HCT116 (cell line): ENCODE data around the gene NDST3. TPM values are rescaled to one million over a fixed set of nuclear protein-coding genes. Genes with fewer than 3 reads are reported as not detected.
"Not testable (repeated sequence)": the region's sequence is repeated elsewhere in the genome, so short reads cannot be mapped to it uniquely, and the experiment has no call there.

Experiments used
- ATAC-seq: fragments of 200-7000 bp; cut with Tn5 transposase; 2 replicates; pipeline ENCODE4 v1.9.1; 2020; ENCODE audit warnings: mild to moderate bottlenecking, moderate library complexity
- BruUV-seq: library from RNA; stranded (reverse); fragments of 400-500 nt; replicated peaks from 2 replicates; lab custom pipeline; 2021; lab: Mats Ljungman, UMichigan
- CTCF ChIA-PET: fragments of 300-600 bp; sonication (Branson Sonifier 250); formaldehyde crosslinking; loops from one replicate; lab custom pipeline; 2021; ENCODE audit warnings: antibody characterized with exemption; lab: Charles Lee
- POLR2A ChIA-PET: fragments of 300-600, 350-600 bp; sonication (Branson Sonifier 250); formaldehyde crosslinking; loops from one replicate; lab custom pipeline; 2021; ENCODE audit warnings: antibody characterized with exemption; lab: Charles Lee
- RAD21 ChIA-PET, 2 experiments: fragments of 300-600 bp; sonication (Branson Sonifier 250); formaldehyde crosslinking; loops; one replicate each; lab custom pipeline; 2023; ENCODE audit warnings: low total read pairs in 2 of 2; ENCODE audit not compliant: uncharacterized antibody in 2 of 2, unreplicated experiment in 2 of 2, low non-redundant PET in 1 of 2; lab: Charles Lee
- DNase-seq: peaks from one replicate; pipeline ENCODE4 v3.0.0-alpha.2; 2010; ENCODE audit warnings: low read depth, low spot score
- H2AFZ ChIP-seq: fragments of 200-600 bp; shearing (Covaris generic), sonication (generic); 2 replicates; pipeline ENCODE4 v1.6.1; 2017; ENCODE audit warnings: low read depth, mixed run types, mixed read lengths, antibody characterized with exemption, low read length; ENCODE audit not compliant: poor library complexity, severe bottlenecking
- H3K27ac ChIP-seq: 2 replicates; pipeline ENCODE4 v1.5.1; 2012; ENCODE audit warnings: low read depth, low read length
- H3K27me3 ChIP-seq: fragments of 200-600 bp; sonication (generic); 2 replicates; pipeline ENCODE4 v1.6.1; 2016; ENCODE audit warnings: mixed run types, low read length, mixed read lengths; ENCODE audit not compliant: insufficient read depth
- H3K36me3 ChIP-seq, 2 experiments: fragments of 200-500 bp in 1 of 2; fragments of 200-600 bp in 1 of 2; sonication (Bioruptor generic) in 1 of 2; sonication (generic) in 1 of 2; 2 replicates each; pipeline versions ENCODE4 v1.5.1 to v1.6.1; 2014 to 2016; ENCODE audit warnings: low read length in 2 of 2, inconsistent platforms in 1 of 2, mixed read lengths in 1 of 2, mixed run types in 1 of 2; ENCODE audit not compliant: insufficient read depth in 2 of 2, control insufficient read depth in 1 of 2
- H3K4me1 ChIP-seq, 2 experiments: fragments of 200-600 bp in 1 of 2; sonication (generic) in 1 of 2; 2 replicates each; pipeline versions ENCODE4 v1.5.1 to v1.6.1; 2012 to 2017; ENCODE audit warnings: low read length in 2 of 2, inconsistent platforms in 1 of 2, mild to moderate bottlenecking in 1 of 2, mixed read lengths in 1 of 2, mixed run types in 1 of 2, moderate library complexity in 1 of 2; ENCODE audit not compliant: insufficient read depth in 2 of 2, control insufficient read depth in 1 of 2
- H3K4me2 ChIP-seq: fragments of 200-600 bp; sonication (generic); 2 replicates; pipeline ENCODE4 v1.6.1; 2017; ENCODE audit warnings: mixed run types, low read length, mixed read lengths
- H3K4me3 ChIP-seq, 2 experiments: fragments of 200-600 bp in 1 of 2; sonication (generic) in 1 of 2; replicated peaks in 1 of 2; 2 replicates each; pipeline ENCODE4 v1.5.1; 2011 to 2016; ENCODE audit warnings: low read length in 2 of 2, control low read depth in 1 of 2, low read depth in 1 of 2, mild to moderate bottlenecking in 1 of 2, mixed read lengths in 1 of 2, mixed run types in 1 of 2
- H3K79me2 ChIP-seq: fragments of 200-600 bp; sonication (generic); 2 replicates; pipeline ENCODE4 v1.6.1; 2017; ENCODE audit warnings: mild to moderate bottlenecking, mixed run types, low read length, moderate library complexity, mixed read lengths; ENCODE audit not compliant: insufficient read depth
- H3K9ac ChIP-seq: fragments of 200-600 bp; sonication (generic); 2 replicates; pipeline ENCODE4 v1.6.1; 2016; ENCODE audit warnings: low read length, mixed read lengths
- H3K9me2 ChIP-seq: fragments of 200-600 bp; sonication (generic), shearing (Covaris generic); 2 replicates; pipeline ENCODE4 v1.6.1; 2017; ENCODE audit warnings: mixed run types, mild to moderate bottlenecking, moderate library complexity; ENCODE audit not compliant: insufficient read depth
- H3K9me3 ChIP-seq, 2 experiments: fragments of 200-500 bp in 1 of 2; fragments of 200-600 bp in 1 of 2; sonication (Bioruptor generic) in 1 of 2; sonication (generic) in 1 of 2; 2 replicates each; pipeline ENCODE4 v1.6.1; 2014 to 2017; ENCODE audit warnings: low read length in 2 of 2, mixed read lengths in 2 of 2, inconsistent platforms in 1 of 2, low read depth in 1 of 2, mild to moderate bottlenecking in 1 of 2, mixed run types in 1 of 2, moderate library complexity in 1 of 2; ENCODE audit not compliant: control insufficient read depth in 1 of 2, insufficient read depth in 1 of 2
- H4K20me1 ChIP-seq: fragments of 200-600 bp; sonication (generic), shearing (Covaris generic); 2 replicates; pipeline ENCODE4 v1.6.1; 2017; ENCODE audit warnings: mixed run types, mild to moderate bottlenecking, moderate library complexity; ENCODE audit not compliant: insufficient read depth
- CEBPB ChIP-seq: IDR thresholded peaks from 2 replicates; pipeline ENCODE4 v1.6.1; 2012; ENCODE audit warnings: low read depth
- EZH2 ChIP-seq: fragments of 200-600 bp; sonication (generic); IDR thresholded peaks from 2 replicates; pipeline ENCODE4 v1.6.1; 2017; ENCODE audit warnings: antibody characterized with exemption, mixed run types
- EZH2phosphoT487 ChIP-seq: fragments of 200-600 bp; IDR thresholded peaks from 2 replicates; pipeline ENCODE4 v1.6.1; 2018; ENCODE audit warnings: antibody characterized with exemption, borderline replicate concordance
- MAX ChIP-seq: IDR thresholded peaks from 2 replicates; pipeline ENCODE4 v1.6.1; 2012
- POLR2A ChIP-seq: IDR thresholded peaks from 2 replicates; pipeline ENCODE4 v1.7.0; 2011; ENCODE audit warnings: borderline replicate concordance; ENCODE audit not compliant: insufficient read depth, insufficient read length; ENCODE audit errors: extremely low read depth
- RAD21 ChIP-seq: IDR thresholded peaks from 2 replicates; pipeline ENCODE4 v1.6.1; 2012; ENCODE audit warnings: low read depth, mild to moderate bottlenecking
- TCF7L2 ChIP-seq: IDR thresholded peaks from 2 replicates; pipeline ENCODE4 v1.7.0; 2011; ENCODE audit warnings: borderline replicate concordance, inconsistent platforms; ENCODE audit not compliant: insufficient read depth, insufficient read length; ENCODE audit errors: extremely low read depth
- ZBTB33 ChIP-seq: IDR thresholded peaks from 2 replicates; pipeline ENCODE4 v1.6.1; 2011; ENCODE audit warnings: mild to moderate bottlenecking, low read length, moderate library complexity; ENCODE audit not compliant: insufficient replicate concordance; ENCODE audit errors: extremely low read depth
- ZFX ChIP-seq: fragments of 450-650 bp; IDR thresholded peaks from 2 replicates; pipeline ENCODE4 v1.6.1; 2017
- intact Hi-C: fragments of 100-400 bp; cut with micrococcal nuclease; formaldehyde crosslinking; loops from 2 replicates; pipeline ENCODE4 v1.10.0; 2022
- total RNA-seq: library from RNA; stranded (reverse); gene quantifications from one replicate; pipeline ENCODE4 v1.2.1, GENCODE V29; 2021; ENCODE audit not compliant: unreplicated experiment

The NDST3 gene
- total RNA-seq, 1 experiment from 2014 or later = not detected

GRCh38 chr4:118296729-118297128 lies 262.4 kb downstream of the NDST3 start:
- no peak overlapping the region for H3K27ac ChIP-seq
- CTCF ChIA-PET = no interaction called here
- POLR2A ChIA-PET = no interaction called here
- RAD21 ChIA-PET = no interaction called here
- BruUV-seq = no TSS peak
- no peaks in the 10 kb centered on the region for H4K20me1 ChIP-seq
- H3K4me1 ChIP-seq = no peaks in the 10 kb centered on the region
- DNase-seq (no peak), ATAC-seq (no peak)
- no peak overlapping the region for H3K4me2 ChIP-seq
- H3K9me2 ChIP-seq = no peaks in the 10 kb centered on the region
- TF ChIP-seq TCF7L2 = no peak
- TF ChIP-seq RAD21 = no peak
- TF ChIP-seq POLR2A = no peak
- no peak for TF ChIP-seq CEBPB
- no peak for TF ChIP-seq ZBTB33
- TF ChIP-seq EZH2 = no peak
- no peak for TF ChIP-seq MAX
- no peak for TF ChIP-seq ZFX
- TF ChIP-seq EZH2phosphoT487 = no peak
- intact Hi-C loops = no loop called here
- no peaks in the 10 kb centered on the region for H3K9me3 ChIP-seq
- H3K4me3 ChIP-seq = no peak overlapping the region
- no peaks in the 10 kb centered on the region for H3K79me2 ChIP-seq
- no peak overlapping the region for H3K9ac ChIP-seq
- H3K36me3 ChIP-seq = no peaks in the 10 kb centered on the region
- no peak overlapping the region for H2AFZ ChIP-seq
- no peaks in the 10 kb centered on the region for H3K27me3 ChIP-seq

- H3K4me3 ChIP-seq, H3K4me1 ChIP-seq, H4K20me1 ChIP-seq, ATAC-seq, H3K9me2 ChIP-seq, H2AFZ ChIP-seq, H3K36me3 ChIP-seq, H3K9ac ChIP-seq, POLR2A ChIA-PET, H3K27ac ChIP-seq, intact Hi-C loops, H3K27me3 ChIP-seq, BruUV-seq, H3K9me3 ChIP-seq, DNase-seq, H3K79me2 ChIP-seq, CTCF ChIA-PET, RAD21 ChIA-PET, H3K4me2 ChIP-seq: not testable (repeated sequence)
These were observed 265.3 kb downstream of the NDST3 start for GRCh38 chr4:118299619-118300018.
